Ovary (tissue), 9 donors: Measurements from ENCODE around the gene IL24. TPM values are rescaled to one million over a fixed set of nuclear protein-coding genes. Genes with fewer than 3 reads are reported as not detected.

ENCODE experiments used
- DNase-seq, 5 donors: peaks; one replicate each; pipeline ENCODE4 v3.0.0-alpha.2; 2019 to 2020
- H3K27ac ChIP-seq, 2 donors: fragments of 200-600 bp; one replicate each; pipeline versions ENCODE4 v1.5.1 to v1.8.0; 2019 to 2022
- H3K27me3 ChIP-seq: fragments of 200-600 bp; one replicate; pipeline ENCODE4 v1.8.0; 2022
- H3K36me3 ChIP-seq: fragments of 200-600 bp; sonication (generic); one replicate; pipeline ENCODE4 v1.5.1; 2019
- H3K4me1 ChIP-seq: one replicate; pipeline ENCODE4 v1.8.1; 2013; ENCODE audit warnings: mild to moderate bottlenecking, moderate library complexity; ENCODE audit not compliant: insufficient read depth
- H3K4me3 ChIP-seq: fragments of 200-600 bp; sonication (generic); one replicate; pipeline ENCODE4 v1.5.1; 2017
- H3K9me3 ChIP-seq, 2 donors: fragments of 200-600 bp in 1 of 2; sonication (generic) in 1 of 2; one replicate each; pipeline versions ENCODE4 v1.5.1 to v1.8.1; 2013 to 2019; ENCODE audit warnings: mild to moderate bottlenecking in 1 of 2, moderate library complexity in 1 of 2
- CTCF ChIP-seq, 3 donors: fragments of 450-650 bp in 2 of 3; fragments of 200-600 bp in 1 of 3; IDR thresholded peaks; one replicate each; pipeline versions ENCODE4 v1.5.1 to v1.8.0; 2016 to 2022; ENCODE audit warnings: antibody characterized with exemption in 3 of 3, mild to moderate bottlenecking in 1 of 3
- EP300 ChIP-seq: sonication (generic); formaldehyde crosslinking; IDR thresholded peaks from one replicate; pipeline ENCODE4 v1.6.1; 2017; ENCODE audit warnings: antibody characterized with exemption
- POLR2A ChIP-seq: fragments of 450-650 bp; IDR thresholded peaks from one replicate; pipeline ENCODE4 v1.6.1; 2017; ENCODE audit warnings: antibody characterized with exemption, mild to moderate bottlenecking, moderate library complexity
- WGBS, 3 donors: extraction: QIAGEN DNeasy Blood & Tissue Kit in 1 of 3; methylation state at CpG; one replicate each; pipeline versions ENCODE4 v1.1.5 to v1.1.7; 2013 to 2017; 5-methylcytosine and 5-hydroxymethylcytosine counted together
- intact Hi-C, 4 donors: fragments of 100-400 bp; cut with DNase I; formaldehyde crosslinking; loops; one replicate each; pipeline versions ENCODE4 v1.11.0 to v1.15.1; 2022 to 2023
- polyA plus RNA-seq, 2 donors: library from polyadenylated mRNA; stranded (reverse); fragments of 200-250 nt in 1 of 2; fragments of 350-450 nt in 1 of 2; fragmentation: Illumina TruSeq in 1 of 2; extraction: RNeasy Lipid Tissue Mini Kit (QIAGEN cat#74804) in 1 of 2; gene quantifications; one replicate each; pipeline ENCODE4 v1.2.3, GENCODE V29; 2013 to 2014
- total RNA-seq, 7 donors: library from RNA; depleted of rRNA in 2 of 7; stranded (reverse); fragments of >200 nt in 2 of 7; fragmentation: NEBNext Ultra II Directional in 3 of 7; extraction: Animal tissue kit (Norgen Biotek cat#: 25700) in 3 of 7; gene quantifications; one replicate each; pipeline versions ENCODE4 v1.1.0 to v1.2.4, GENCODE V29; 2016 to 2023
- donor health status: DM: no; HTN: no; CAD: no; lungs with moderate emphysema.
- donor health status: DM: no; HTN: no; CAD: no.
- donor health status: Bipolar disorder and iron deficiency.
- donor health status: DM: yes; HTN: yes; CAD: no.
- donor health status: DM: no; HTN: no; CAD: no.
- donor health status: DM: yes; HTN: yes; CAD: no.

IL24 gene
- total and polyA plus RNA-seq, 9 donors = 0.10 to 1.8 (median 0.72) TPM; not detected in 6

- Histone ChIP-seq H3K27ac (no peak overlapping the region), H3K36me3 (no peaks in the 10 kb centered on the region), H3K27me3 (no peaks in the 10 kb centered on the region), H3K4me3 (no peak overlapping the region), H3K9me3 (no peaks in the 10 kb centered on the region), H3K4me1 (peaks cover 10% of the 10 kb centered on the region)
- WGBS, 3 donors = 79 to 92% (median 89%) methylated on average over 2 of the region's 2 CpGs
- no peak for DNase-seq
- TF ChIP-seq CTCF (IDR thresholded peaks at IDR 0.05) (no peak), EP300 (no peak), POLR2A (no peak)
- intact Hi-C loops = no loop called here
These were observed 3.9 kb upstream of the IL24 start for GRCh38 chr1:206893380-206893779.

GRCh38 chr1:206895325-206895724 is 1.9 kb upstream of the IL24 start:
- H3K9me3 ChIP-seq = no peaks in the 10 kb centered on the region
- H3K27ac ChIP-seq = no peak overlapping the region
- DNase-seq = no peak
- WGBS, 3 donors = 45 to 57% (median 54%) methylated on average over 3 of the region's 3 CpGs
- no peaks in the 10 kb centered on the region for H3K27me3 ChIP-seq
- H3K36me3 ChIP-seq = no peaks in the 10 kb centered on the region
- intact Hi-C loops = no loop called here
- H3K4me3 ChIP-seq = no peak overlapping the region
- no peak for TF ChIP-seq CTCF (IDR thresholded peaks at IDR 0.05)
- peaks cover 10% of the 10 kb centered on the region for H3K4me1 ChIP-seq

- no peaks in the 10 kb centered on the region for H3K9me3 ChIP-seq
- peaks cover 8% of the 10 kb centered on the region for H3K4me1 ChIP-seq
- H3K27ac ChIP-seq = no peak overlapping the region
- no peaks in the 10 kb centered on the region for H3K27me3 ChIP-seq
- DNase-seq = no peak
- H3K4me3 ChIP-seq = no peak overlapping the region
- H3K36me3 ChIP-seq = no peaks in the 10 kb centered on the region
- WGBS, 3 donors = 2 to 5% (median 5%) methylated on average over 3 of the region's 3 CpGs
- intact Hi-C loops = no loop called here
- no peak for TF ChIP-seq POLR2A
- TF ChIP-seq CTCF (IDR thresholded peaks at IDR 0.05) = no peak
- no peak for TF ChIP-seq EP300
These were observed 1.4 kb upstream of the IL24 start for GRCh38 chr1:206895837-206896242.

- DNase-seq = no peak
- Histone ChIP-seq H3K36me3 (no peaks in the 10 kb centered on the region), H3K4me1 (peaks cover 8% of the 10 kb centered on the region), H3K4me3 (no peak overlapping the region), H3K27me3 (no peaks in the 10 kb centered on the region), H3K27ac (no peak overlapping the region), H3K9me3 (no peaks in the 10 kb centered on the region)
- intact Hi-C loops = no loop called here
- 35 to 53% (median 37%) methylated on average over 3 of the region's 3 CpGs for WGBS, 3 donors
- TF ChIP-seq POLR2A = no peak
- no peak for TF ChIP-seq CTCF (IDR thresholded peaks at IDR 0.05)
- TF ChIP-seq EP300 = no peak
These were observed 982 bp upstream of the IL24 start for GRCh38 chr1:206896261-206896660.
